ENCODE results near the gene PRKAR2B.

GRCh38 chr7:107149863-107150262 is 105.4 kb downstream of the PRKAR2B start:
- no peak for TF ChIP-seq POLR2A (IDR thresholded peaks at IDR 0.05; ENCODE audit: low read depth, low read length)
- no peak for TF ChIP-seq POLR2AphosphoS5 (IDR thresholded peaks at IDR 0.05; ENCODE audit: low read depth, low read length)
- no peak for TF ChIP-seq TAF1 (IDR thresholded peaks at IDR 0.05; ENCODE audit: low read depth, low read length)
- no peak for TF ChIP-seq SPI1 (IDR thresholded peaks at IDR 0.05; ENCODE audit: low read depth, low read length)
- TF ChIP-seq POU2F2 (IDR thresholded peaks at IDR 0.05; ENCODE audit: low read depth, low read length), result no peak
- no peak for TF ChIP-seq PAX5 (IDR thresholded peaks at IDR 0.05; ENCODE audit: insufficient read depth, low read length, severe bottlenecking)

Data from GM12891 (cell line).